ENCODE measurements around the gene POLE.

The POLE gene

DNA sequence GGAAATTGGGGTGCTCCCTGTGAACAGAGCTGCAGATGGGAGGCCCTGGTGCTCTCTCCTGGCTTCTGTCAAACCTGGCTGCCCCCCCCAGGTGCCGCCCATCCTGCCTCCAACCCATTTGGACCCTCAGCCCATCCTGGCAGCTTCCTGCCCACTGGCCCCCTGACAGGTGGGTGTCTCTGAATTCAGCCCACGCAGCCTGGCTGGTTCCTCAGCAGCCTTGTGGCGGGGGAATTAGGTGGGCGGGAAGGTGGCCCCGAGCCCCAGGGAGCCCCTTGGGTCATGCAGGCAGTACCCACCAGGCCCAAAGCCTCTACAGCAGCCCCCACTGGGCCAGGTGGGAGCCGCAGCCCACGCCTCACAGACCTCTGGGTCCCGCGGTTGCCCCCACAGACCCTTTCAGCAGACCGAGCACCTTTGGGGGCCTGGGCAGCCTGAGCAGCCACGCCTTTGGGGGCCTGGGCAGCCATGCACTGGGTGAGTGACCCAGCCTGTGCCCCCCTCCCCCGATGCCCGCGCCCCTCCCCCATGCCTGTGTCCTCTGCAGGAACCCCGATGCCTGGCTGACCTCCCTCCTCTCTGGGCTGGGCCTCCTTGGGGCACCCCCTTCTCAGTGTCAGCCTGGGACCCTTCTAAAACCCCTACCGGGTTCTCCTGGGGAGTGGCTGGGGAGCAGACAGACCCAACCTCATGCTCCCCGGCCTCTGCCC lies 105.6 kb downstream of the POLE start:
- no peak overlapping the region for H3K4me3 ChIP-seq (ENCODE audit: control insufficient read depth, low read depth, low read length)
- DNase-seq (ENCODE audit: low read depth) = no peak
- no peak for TF ChIP-seq CTCF (conservative IDR thresholded peaks at IDR 0.05; ENCODE audit: control insufficient read depth, insufficient read depth, low read depth, low read length)

- DNase-seq (ENCODE audit: low read depth) = no peak
- TF ChIP-seq CTCF (conservative IDR thresholded peaks at IDR 0.05; ENCODE audit: control insufficient read depth, insufficient read depth, low read depth, low read length) = no peak
- no peak overlapping the region for H3K4me3 ChIP-seq (ENCODE audit: control insufficient read depth, low read depth, low read length)
These were observed 106.3 kb downstream of the POLE start for GRCh38 chr12:132580701-132581292.

DNA sequence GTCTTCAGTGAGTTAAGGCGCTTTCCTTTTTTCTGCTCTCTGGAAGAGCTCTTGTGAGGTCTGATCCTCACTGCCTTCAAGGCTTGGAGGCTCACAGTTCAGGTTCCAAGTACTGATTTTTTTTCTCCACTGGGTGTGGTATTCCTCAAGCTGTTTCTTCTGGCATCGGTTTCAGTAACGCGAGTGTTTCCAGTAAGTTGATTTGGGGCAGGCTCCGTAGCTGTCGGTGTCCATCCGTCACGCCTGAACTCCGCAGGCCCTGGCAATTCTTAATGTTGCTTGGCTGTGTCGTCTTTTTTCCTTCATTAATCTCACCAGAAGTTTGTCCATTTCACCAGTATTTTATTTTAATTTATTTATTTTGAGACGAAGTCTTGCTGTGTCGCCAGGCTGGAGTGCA lies 107.4 kb downstream of the POLE start:
- H3K4me3 ChIP-seq (ENCODE audit: control insufficient read depth, low read depth, low read length) = no peak overlapping the region
- TF ChIP-seq CTCF (conservative IDR thresholded peaks at IDR 0.05; ENCODE audit: control insufficient read depth, insufficient read depth, low read depth, low read length) = no peak
- DNase-seq (ENCODE audit: low read depth) = no peak

- TF ChIP-seq CTCF (conservative IDR thresholded peaks at IDR 0.05; ENCODE audit: control insufficient read depth, insufficient read depth, low read depth, low read length) = no peak
- H3K4me3 ChIP-seq (ENCODE audit: control insufficient read depth, low read depth, low read length) = no peak overlapping the region
- DNase-seq (ENCODE audit: low read depth) = no peak
These were observed 108.3 kb downstream of the POLE start for GRCh38 chr12:132578826-132579225.

GRCh38 chr12:132578118-132578517 lies 109.0 kb downstream of the POLE start:
- H3K4me3 ChIP-seq (ENCODE audit: control insufficient read depth, low read depth, low read length) = no peak overlapping the region
- DNase-seq (ENCODE audit: low read depth) = no peak
- no peak for TF ChIP-seq CTCF (conservative IDR thresholded peaks at IDR 0.05; ENCODE audit: control insufficient read depth, insufficient read depth, low read depth, low read length)

DNA sequence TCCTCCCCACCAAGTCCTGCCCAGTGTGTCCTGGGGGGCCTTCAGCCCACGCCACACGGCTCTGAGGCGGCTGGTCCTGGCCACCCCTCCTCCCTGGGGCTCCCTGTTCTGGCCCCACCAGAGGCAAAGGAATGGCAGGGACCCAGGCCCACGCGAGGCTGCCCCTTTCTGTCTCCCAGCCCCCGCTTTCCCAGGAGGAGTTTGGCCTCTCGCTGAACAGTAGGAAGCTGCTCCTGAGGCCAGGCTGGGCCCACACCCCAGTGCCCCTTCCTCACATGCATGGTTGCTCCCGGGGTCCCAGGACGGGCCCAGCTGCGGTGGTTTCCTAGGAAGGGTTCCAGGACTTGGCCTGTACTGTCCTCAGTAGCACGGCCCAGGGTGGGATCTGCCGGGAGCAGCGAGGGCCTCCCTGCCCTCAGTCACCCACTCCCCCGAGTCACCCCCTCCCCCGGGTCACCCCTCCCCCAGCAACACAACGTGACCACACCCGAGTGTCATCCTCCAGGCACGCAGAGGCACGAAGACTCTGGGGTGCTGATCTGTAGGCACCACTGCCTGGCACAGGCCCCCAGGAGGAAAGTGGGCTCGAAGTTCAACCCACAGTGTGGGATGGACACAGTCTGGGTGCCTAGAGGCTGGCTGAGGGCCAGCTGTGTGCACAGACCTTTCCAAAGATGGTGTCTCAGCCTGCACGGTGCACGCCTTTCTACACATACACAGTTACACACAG lies 109.8 kb downstream of the POLE start:
- no peak for DNase-seq (ENCODE audit: low read depth)
- no peak overlapping the region for H3K4me3 ChIP-seq (ENCODE audit: control insufficient read depth, low read depth, low read length)
- TF ChIP-seq CTCF (conservative IDR thresholded peaks at IDR 0.05; ENCODE audit: control insufficient read depth, insufficient read depth, low read depth, low read length) = no peak

Measured in fibroblast of mammary gland (primary cell).